ENCODE data around the gene MYPN. TPM values are rescaled to one million over a fixed set of nuclear protein-coding genes. Genes with fewer than 3 reads are reported as not detected.
"Not testable (repeated sequence)": the region's sequence is repeated elsewhere in the genome, so short reads cannot be mapped to it uniquely, and the experiment has no call there.

Gene MYPN
- polyA plus RNA-seq, 4 donors: 0.04 to 0.10 (median 0.06) TPM; not detected in 1

DNA sequence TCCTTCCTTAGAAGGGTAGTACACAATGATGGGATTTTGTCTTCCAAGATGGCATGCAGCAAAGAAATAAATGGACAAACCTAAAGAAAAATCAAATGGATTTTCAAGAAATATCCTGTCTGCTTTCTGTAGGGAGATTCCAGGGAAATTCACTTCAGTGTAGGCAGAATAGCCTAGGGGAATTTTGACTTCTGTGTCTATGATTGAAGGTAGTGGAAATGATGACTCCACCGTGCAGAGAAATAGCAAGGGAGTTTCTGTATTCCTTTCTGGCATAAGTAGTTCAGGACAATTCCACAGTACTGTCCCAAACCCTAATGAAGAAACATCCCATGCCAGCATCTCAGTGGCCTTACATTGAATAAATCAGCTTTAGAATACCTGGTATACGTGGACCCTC, 113.1 kb downstream of the MYPN start:
- no peak for DNase-seq (ENCODE audit: low read depth in 4 of 4, low spot score in 2 of 4)

DNA sequence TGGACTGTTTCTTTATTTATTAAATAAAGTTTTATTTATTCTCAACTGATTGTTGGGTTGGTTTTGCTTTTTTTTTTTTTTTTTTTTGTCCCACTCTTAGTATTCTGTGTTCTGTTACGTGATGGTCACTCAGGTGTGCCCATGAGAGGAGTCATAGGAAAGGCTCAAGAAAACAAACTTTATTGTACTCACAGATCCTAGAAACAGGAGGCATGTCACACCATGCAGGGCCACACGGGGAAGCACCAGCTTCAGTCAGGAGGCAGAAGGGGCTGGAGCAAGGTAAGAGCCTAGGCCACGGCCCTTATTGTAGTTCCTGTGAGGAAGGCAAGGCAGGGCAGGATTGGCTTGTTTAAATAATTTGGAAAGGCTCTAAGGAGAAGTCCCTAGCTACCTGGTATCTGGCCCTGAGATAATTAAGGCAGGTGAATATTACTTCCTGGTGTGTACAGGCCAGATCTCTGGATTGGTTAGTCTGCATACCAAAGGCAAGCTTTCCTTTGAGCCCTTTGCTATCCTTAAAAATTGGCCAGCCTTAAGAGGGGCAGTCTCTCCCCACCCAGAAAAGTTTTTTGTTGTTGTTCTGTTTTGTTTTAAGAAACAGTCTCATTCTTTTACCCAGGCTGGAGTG, 114.4 kb downstream of the MYPN start:
- no peak for DNase-seq (ENCODE audit: low read depth in 4 of 4, low spot score in 2 of 4)

DNA sequence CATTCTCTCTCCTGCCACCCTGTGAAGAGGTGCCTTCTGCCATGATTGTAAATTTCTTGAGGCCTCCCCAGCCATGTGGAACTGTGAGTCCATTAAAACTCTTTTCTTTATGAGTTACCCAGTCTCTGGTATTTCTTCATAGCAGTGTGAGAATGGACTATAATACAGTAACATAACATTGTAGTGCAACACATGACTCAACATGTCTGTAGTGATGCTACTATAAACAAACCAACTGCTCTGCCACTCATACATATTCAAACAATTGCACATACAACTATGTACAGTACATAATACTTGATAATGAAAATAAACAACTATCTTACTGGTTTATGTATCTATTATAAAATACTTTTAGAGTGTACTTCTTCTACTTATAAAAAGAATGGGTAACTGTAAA, 115.5 kb downstream of the MYPN start:
- DNase-seq (ENCODE audit: low read depth in 4 of 4, low spot score in 2 of 4): no peak

DNA sequence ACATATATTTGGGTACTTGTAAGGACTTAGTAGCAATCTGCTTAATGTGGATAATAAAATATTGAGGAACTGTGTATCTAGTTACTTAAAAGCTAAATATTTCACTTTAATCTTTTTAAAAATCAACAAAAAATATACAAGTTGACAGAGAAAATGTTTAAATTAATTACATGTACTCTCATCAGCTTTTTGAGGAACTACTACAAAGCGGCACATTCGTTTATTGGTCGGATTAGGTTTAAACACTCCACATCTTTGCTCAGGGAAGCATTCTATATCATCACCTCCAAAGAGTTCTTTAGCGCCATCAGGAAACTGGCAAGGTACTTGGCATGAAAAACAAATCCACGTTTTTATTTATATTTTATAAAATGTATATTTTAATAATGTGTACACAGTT, 121.0 kb downstream of the MYPN start:
- no peak for DNase-seq (ENCODE audit: low read depth in 4 of 4, low spot score in 2 of 4)

DNA sequence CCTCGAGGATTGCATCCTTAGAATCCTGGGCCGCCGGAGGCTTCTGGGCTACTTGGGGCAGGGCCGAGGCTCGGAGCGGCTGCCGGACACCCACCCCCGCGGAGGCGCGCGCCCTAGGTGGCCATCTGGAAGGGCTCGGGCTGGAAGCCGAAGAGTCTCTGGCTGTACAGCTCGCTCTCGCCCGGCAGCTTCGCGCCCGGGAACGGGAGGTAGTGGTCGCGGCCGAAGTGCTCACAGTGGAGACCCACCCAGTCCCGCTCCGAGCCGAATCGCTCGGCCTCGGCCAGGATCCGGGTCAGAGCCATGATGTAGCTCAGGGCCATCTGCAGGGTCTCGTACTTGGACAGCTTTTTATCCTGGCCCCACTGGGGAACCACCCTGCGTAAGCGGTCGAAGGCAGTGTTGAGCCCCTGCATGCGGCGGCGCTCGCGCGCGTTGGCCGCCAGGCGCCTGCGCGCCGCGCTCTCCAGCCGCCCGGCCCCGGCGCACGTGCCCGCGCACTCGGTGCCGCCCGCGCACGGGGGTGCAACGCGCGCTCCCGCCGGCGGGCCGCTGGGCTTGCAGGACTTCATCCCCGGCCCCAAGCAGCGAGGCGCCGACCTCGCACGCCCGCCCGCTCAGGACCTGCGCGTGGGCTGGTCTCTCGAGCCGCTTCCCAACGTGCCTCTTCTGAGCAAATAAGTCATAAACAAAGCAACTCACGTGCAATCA, 122.0 kb downstream of the MYPN start:
- peak in 3 of 4 donors; percentile 65 to 75 (median 66) for DNase-seq (ENCODE audit: low read depth in 4 of 4, low spot score in 2 of 4)

DNA sequence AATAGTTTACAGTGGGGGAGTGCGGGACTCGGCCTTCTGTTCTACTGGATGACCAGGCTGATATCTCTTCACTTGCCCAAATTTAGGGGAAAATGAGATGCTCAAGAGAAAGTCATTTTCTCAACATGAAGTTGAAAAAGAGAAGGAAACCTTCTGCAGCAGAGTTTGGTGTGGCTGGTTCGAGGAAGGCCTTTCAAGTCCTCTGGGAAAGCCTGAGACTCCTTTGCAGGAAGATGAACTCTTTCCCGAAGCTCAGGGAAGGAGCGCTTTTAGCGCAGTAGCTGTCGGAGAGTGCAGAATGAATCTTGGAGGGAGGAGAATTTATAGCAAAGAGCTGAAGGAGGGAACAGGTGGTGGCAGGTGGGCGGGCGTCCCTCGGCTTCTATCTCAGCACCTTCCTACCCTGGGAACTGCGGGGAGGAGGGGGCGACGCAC, 122.5 kb downstream of the MYPN start, which contains the start of gene ATOH7:
TSS of gene ATOH7 (minus strand) at position 297 of the 435 bp plus-strand sequence. CDS start 436 bp downstream, outside the sequence.
- peak in 1 of 4 donors; percentile 40 for DNase-seq (ENCODE audit: low read depth in 4 of 4, low spot score in 2 of 4)

DNA sequence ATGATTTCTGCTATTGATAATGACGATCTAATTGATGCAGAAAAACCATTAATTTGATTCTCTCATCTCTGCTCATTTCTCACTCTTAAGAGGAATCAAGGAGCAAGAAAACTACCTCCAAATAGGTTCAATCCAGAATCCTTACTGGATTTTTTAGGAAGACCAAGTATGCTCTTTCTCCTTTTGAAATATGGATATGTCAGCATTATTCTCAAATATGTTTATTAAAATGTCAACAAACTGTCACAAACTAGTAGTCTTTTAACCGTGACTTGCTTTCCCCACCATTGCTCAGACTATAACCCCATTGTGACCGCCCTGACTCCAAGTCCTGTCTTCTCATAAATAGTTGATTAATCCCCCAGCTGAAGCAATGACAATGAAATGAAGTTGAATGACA, 123.8 kb downstream of the MYPN start:
- no peak for DNase-seq (ENCODE audit: low read depth in 4 of 4, low spot score in 2 of 4)

DNA sequence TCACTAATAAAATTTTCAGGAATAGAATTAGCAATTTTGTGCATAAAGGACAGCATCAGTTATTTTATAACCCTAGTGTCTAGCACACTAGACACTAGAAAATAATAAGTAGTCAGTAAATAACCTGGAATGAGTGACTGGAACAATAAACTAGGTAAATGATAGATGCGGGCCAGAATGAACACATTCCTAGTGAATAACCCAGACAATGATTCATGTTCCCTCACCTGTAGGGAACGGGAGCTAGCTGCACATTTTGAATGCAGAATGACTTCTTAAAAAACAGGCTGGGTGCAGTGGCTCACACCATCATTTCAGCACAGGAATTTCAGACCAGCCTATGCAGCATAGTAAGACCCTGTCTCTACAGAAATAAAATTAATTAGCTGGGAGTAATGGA, 125.8 kb downstream of the MYPN start:
- no peak for DNase-seq (ENCODE audit: low read depth in 4 of 4, low spot score in 2 of 4)

DNA sequence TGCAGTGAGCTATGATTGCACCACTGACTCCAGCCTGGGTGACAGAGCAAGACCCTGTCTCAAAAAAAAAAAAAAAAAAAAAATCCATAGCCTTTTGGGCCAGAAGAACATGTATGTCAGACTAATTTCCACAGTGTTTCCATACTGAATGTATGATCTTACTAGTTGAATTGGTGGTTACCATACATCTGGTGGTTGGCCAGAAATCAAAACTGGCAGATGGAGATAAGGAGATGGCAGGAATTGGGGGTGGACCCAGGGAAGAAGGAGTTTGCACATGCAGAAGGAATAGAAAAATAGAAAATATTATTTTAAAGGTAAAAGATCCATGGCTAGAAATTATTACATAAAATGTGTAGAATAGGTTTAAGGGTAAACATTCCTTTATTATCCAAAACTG, 126.3 kb downstream of the MYPN start:
- no peak for DNase-seq (ENCODE audit: low read depth in 4 of 4, low spot score in 2 of 4)

DNA sequence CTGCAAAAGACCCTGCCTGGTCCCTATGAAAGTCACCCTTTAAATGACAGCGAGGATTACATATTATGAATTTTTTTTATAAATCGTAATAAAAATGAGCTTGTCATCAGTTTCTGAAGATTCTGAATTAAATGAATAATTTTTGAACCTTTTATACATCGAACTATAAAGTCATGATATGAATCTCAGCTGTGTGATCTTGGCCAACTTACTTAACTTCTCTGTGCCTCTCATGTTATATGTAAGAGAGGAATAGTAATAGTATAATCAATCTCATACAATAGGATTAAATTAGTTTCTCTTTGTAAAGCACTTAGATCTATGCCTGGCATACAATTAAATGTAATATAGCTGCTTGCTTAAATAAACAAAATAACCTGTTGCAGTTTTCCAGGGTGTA, 127.9 kb downstream of the MYPN start:
- DNase-seq (ENCODE audit: low read depth in 4 of 4, low spot score in 2 of 4): no peak

DNA sequence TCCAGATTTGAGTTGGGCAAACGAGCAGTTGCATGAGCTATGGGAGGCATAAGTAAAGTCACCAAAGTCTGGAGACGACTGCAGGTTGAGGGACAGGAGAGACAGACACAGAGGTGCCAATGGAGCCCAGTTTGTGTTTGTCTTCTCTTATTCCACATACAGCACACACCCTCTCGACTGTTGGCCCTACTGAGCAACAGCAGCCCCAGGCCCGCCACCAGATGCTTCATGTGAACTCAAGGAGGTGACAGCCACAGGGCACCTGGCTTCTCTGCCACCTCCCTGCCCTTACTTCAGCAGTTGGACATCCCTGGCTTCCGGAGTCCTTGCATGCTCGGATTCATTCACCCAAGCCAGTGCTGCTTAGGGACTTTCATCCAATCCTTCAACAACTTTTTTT, 129.1 kb downstream of the MYPN start:
- DNase-seq (ENCODE audit: low read depth in 4 of 4, low spot score in 2 of 4): no peak

DNA sequence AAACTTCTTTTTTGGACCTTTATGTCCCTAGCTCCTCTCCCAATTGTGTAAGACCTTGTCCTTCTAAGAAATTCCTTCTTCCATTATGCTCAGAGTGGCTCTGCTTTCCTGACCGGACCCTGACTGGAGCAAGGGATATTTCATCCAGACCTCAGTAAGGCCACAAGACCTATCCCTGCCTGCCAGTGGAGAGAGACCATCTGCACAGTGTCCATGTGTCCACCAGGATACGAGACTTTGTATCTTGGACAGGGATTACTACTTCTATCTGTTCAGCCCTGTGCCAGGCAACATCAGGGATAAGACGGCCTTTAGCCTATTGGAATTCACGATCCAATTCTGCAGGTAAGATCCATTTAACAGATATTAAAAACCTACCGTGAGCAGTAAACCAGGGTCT, 129.8 kb downstream of the MYPN start:
- DNase-seq (ENCODE audit: low read depth in 4 of 4, low spot score in 2 of 4): no peak

DNA sequence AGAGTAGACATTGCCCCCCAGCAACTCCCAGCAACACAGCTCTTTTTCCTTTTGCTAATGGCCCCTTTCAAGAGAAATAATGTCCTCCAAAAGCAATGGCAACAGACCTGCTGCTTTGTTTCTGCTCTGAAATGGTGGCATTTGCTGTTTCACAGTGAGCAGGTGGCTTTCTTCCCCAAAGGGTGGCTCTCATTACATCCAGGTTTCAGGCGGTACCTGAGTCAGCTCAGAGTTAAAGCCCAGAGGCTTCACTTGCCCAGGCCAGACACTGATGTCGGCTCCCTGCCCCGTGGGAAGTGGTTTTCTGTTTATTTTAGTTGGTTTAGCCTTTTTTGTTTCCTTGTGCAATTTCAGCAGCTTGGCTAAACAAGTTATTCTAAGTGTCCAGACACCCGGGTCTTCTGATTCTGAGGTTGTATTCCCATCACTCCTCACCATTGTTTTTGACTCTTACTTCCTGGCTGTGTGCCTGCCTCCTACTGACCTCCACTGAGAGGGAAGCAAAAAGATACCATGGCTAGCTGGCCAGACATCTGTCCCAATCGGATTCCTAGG, 130.4 kb downstream of the MYPN start:
- DNase-seq (ENCODE audit: low read depth in 4 of 4, low spot score in 2 of 4): no peak

DNA sequence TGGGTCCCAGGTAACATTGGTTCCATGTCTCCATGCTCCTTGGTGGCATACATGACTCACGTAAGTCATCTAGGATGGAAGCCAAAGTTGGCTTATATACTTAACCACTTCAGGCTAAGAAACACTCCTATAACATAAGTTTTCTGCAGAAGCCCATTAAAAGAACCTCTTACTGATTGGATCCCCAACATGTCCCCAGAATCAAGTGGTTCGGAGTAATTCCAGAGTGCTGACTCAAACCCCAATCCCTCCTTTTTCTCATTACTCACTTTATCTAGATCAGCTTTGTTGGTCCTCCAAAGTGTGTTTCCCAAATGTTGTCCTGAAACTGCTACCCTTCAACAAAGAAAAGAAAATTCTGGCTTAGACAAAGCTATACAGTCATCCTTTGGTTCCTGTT, 132.8 kb downstream of the MYPN start:
- no peak for DNase-seq (ENCODE audit: low read depth in 4 of 4, low spot score in 2 of 4)

DNA sequence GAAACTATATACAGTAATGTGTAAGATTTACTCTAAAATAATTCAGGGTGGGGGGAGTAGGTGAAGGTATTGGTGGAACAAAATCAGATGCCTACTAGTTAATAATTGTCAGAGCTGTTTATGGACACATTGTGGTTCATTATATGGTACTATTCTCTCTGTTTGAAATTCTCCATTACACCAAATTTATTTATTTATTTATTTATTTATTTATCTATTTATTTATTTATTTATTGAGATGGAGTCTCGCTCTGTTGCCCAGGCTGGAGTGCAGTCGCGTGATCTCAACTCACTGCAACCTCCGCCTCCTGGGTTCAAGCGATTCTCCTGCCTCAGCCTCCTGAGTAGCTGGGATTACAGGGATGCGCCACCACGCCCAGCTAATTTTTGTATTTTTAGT, 137.1 kb downstream of the MYPN start:
- DNase-seq (ENCODE audit: low read depth in 4 of 4, low spot score in 2 of 4): not testable (repeated sequence)

DNA sequence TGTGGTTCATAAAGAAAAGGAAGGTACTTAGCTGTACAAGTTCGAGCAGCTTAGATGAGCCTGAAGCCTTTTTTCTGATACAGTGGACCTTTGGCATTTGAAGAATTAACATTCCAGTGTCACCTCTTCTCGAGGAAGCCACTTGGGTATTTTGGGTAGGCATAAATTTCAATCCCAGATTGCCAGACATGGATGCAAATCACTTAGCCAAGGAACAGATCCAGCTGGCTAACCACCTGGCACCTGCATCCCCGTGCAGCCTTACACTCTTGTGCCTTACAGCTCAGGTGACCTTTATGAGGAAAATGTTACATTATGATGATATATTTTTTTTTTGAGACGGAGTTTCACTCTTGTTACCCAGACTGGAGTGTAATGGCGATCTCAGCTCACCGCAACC, 138.6 kb downstream of the MYPN start:
- no peak for DNase-seq (ENCODE audit: low read depth in 4 of 4, low spot score in 2 of 4)

DNA sequence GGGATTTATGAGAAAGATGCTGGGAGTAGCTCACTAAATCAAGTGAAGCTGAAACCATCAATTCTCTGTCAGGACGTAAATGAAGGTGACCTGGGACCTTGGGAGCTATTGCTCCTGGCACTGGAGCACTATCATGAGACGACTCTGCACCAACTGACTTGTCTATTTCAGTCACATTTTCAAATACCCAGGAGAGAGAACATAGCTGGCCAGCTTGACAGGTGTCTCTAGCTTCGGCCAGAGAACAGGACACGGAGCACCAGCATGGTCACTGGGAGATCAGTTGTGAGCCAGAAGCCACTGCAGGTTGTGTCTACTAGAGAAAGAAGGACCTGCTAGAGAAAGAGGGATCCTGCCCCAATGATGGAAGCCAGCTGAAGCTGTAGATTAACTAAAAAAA, 140.0 kb downstream of the MYPN start:
- no peak for DNase-seq (ENCODE audit: low read depth in 4 of 4, low spot score in 2 of 4)

DNA sequence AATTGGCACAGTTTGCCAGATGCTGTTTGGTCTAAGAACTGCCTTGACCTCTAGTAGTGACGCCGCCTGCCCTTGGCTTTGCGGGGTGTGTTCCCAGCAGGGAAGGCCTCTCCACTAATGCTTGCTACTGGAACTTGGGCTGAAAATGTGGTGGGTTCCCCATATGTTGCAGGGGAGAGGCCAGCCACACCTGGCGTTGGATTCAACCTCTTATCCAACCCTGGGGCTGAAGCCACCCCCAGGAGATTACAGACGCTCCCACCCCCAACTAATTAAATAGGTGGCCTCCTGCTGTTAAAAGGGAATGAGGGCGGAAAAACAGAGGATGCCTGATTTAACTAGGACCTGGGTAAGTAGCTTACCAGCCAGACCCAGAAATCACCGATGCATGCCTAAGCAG, 141.9 kb downstream of the MYPN start:
- no peak for DNase-seq (ENCODE audit: low read depth in 4 of 4, low spot score in 2 of 4)

DNA sequence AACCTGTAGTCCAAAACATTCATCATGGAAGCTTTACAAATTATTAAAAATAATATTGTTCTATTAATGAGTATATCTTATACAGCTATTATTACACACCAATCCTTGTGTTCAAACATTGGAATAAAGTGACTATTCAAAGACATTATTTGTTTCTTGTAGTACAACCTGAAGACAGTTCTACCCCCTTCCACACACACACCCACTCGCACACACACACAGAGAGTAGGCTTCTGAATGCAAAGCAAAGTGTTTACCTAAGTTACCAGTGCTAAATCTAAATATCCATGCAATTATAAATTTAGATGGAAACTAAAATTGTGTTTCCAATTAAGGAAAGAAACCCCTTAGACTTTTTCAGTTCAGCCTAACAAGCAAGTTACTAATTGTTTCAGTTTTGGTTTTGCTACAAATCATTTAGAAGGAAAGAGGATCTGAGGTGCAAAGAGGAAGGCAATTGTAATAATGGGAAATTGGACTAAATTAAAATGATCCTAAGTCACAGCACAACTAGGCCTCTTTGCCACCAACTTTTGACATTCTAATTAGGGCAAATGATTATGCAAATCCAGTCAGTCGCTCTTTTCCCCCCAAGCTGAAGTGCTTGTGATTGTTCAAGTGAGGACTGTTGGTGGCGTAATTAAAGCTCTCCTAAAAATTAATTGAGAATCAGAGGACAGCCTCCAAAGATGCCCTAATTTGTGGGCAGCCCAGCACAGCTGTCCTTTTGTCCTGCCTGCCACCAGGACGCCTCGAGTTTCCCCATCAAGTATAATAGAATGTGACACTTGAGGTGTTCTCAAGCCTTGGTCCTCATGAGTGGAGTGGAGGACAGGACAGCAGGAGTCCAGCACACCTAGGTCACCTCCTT, 142.6 kb downstream of the MYPN start:
- DNase-seq (ENCODE audit: low read depth in 4 of 4, low spot score in 2 of 4): no peak

DNA sequence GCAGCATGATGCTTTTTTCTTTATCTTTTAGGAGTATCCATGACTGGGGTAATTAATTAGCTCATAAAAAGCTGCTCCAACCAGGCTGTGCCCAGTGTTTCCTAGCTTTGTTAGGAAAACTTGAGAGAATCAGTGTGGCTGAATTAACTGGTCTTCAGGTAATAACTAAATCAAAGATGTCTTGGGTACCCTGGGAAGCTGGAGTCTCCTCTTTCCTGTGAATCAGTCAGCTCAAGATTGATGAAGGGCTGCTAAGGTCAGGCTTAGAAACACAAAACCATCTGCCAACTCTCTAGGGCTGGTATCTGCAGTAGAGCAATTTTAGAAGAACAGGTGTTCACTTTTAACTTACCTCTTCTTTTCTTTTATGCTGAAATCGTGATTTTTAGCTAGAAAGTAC, 144.1 kb downstream of the MYPN start:
- peak in 1 of 4 donors; percentile 33 for DNase-seq (ENCODE audit: low read depth in 4 of 4, low spot score in 2 of 4)

All from left renal cortex interstitium (tissue), 4 donors.